Glutamatergic neuron (in vitro differentiated cells): ENCODE data around the gene ANKRD17. TPM values are rescaled to one million over a fixed set of nuclear protein-coding genes. Genes with fewer than 3 reads are reported as not detected.

Experiments used
- DNase-seq: peaks from one replicate; pipeline ENCODE4 v3.0.0; 2022
- H3K27ac Mint-ChIP-seq: one replicate; pipeline ENCODE4 v1.8.0; 2020; ENCODE audit warnings: mild to moderate bottlenecking, mixed read lengths, inconsistent platforms; ENCODE audit not compliant: unreplicated experiment
- H3K27me3 Mint-ChIP-seq: one replicate; pipeline ENCODE4 v1.8.0; 2020; ENCODE audit warnings: mild to moderate bottlenecking, moderate library complexity, mixed read lengths, inconsistent platforms; ENCODE audit not compliant: unreplicated experiment
- H3K36me3 Mint-ChIP-seq: one replicate; pipeline ENCODE4 v1.8.0; 2020; ENCODE audit warnings: mild to moderate bottlenecking, mixed read lengths, inconsistent platforms; ENCODE audit not compliant: unreplicated experiment
- H3K4me1 Mint-ChIP-seq: one replicate; pipeline ENCODE4 v1.8.0; 2020; ENCODE audit warnings: mild to moderate bottlenecking, low read depth, mixed read lengths, inconsistent platforms; ENCODE audit not compliant: unreplicated experiment
- H3K4me3 Mint-ChIP-seq: one replicate; pipeline ENCODE4 v1.8.0; 2020; ENCODE audit warnings: mild to moderate bottlenecking, mixed read lengths, inconsistent platforms; ENCODE audit not compliant: unreplicated experiment
- H3K9me3 Mint-ChIP-seq: one replicate; pipeline ENCODE4 v1.8.0; 2020; ENCODE audit warnings: mild to moderate bottlenecking, moderate library complexity, mixed read lengths, inconsistent platforms; ENCODE audit not compliant: unreplicated experiment
- total RNA-seq: library from RNA; stranded (reverse); fragmentation: NEBNext Ultra II Directional; extraction: Animal tissue kit (Norgen Biotek cat#: 25700); gene quantifications from one replicate; pipeline ENCODE4 v1.2.1, GENCODE V29; 2021; ENCODE audit not compliant: unreplicated experiment
- TF ChIP-seq, protein P1 (sequence below): fragments of 200-600 bp; sonication (generic); IDR thresholded peaks from one replicate; pipeline ENCODE4 v1.5.0; 2021; ENCODE audit not compliant: partially characterized antibody, unreplicated experiment

The ANKRD17 gene
- total RNA-seq, 1 donor from 2014 or later: 91.9 TPM

DNA sequence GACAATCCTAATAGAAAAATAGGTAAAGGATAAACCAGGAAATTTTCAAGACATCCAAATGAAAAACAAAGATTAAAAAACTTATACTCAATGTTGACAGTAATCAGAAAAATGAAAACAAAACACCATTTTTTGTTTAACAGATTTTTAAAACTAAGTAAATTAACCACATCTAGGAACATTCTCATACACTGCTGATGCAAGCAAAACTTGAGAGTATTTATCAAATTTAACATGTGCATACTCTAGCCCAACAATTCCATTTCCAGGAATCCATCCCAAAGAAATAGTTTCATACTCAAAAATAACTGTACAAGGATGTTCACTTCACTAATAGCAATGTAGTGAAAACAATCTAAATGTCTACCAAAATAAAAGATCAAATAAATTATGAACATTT, 11.5 kb downstream of the ANKRD17 start:
- TF ChIP-seq, protein P1, sequence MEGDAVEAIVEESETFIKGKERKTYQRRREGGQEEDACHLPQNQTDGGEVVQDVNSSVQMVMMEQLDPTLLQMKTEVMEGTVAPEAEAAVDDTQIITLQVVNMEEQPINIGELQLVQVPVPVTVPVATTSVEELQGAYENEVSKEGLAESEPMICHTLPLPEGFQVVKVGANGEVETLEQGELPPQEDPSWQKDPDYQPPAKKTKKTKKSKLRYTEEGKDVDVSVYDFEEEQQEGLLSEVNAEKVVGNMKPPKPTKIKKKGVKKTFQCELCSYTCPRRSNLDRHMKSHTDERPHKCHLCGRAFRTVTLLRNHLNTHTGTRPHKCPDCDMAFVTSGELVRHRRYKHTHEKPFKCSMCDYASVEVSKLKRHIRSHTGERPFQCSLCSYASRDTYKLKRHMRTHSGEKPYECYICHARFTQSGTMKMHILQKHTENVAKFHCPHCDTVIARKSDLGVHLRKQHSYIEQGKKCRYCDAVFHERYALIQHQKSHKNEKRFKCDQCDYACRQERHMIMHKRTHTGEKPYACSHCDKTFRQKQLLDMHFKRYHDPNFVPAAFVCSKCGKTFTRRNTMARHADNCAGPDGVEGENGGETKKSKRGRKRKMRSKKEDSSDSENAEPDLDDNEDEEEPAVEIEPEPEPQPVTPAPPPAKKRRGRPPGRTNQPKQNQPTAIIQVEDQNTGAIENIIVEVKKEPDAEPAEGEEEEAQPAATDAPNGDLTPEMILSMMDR: no peak
- no peak for DNase-seq
- H3K27ac Mint-ChIP-seq: no peak overlapping the region
- no peak overlapping the region for H3K4me3 Mint-ChIP-seq
- H3K4me1 Mint-ChIP-seq: peaks cover 8% of the 10 kb centered on the region
- H3K27me3 Mint-ChIP-seq: no peaks in the 10 kb centered on the region
- no peaks in the 10 kb centered on the region for H3K9me3 Mint-ChIP-seq
- H3K36me3 Mint-ChIP-seq: no peaks in the 10 kb centered on the region

DNA sequence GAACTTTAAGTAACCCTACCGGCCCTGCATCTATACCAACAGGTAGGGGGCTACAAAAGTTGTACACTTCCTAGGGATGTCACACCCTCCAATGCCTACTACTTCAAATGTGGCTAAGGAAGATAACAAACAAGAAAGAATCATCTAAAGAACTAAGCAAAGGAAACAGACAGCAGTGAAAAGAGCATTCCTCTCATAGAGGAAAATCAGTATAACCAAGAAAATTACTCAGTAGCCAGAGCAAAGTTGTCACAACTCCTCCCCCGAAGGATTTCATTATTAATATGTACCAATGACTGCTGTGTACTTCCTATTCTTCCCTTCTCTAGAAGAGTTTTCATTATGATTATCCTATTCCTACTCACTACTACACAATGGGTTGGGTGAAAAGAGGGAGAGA, 12.6 kb downstream of the ANKRD17 start:
- Mint-ChIP-seq H3K27me3 (no peaks in the 10 kb centered on the region), H3K27ac (no peak overlapping the region), H3K36me3 (no peaks in the 10 kb centered on the region), H3K4me3 (no peak overlapping the region), H3K4me1 (peaks cover 8% of the 10 kb centered on the region), H3K9me3 (no peaks in the 10 kb centered on the region)
- TF ChIP-seq, protein P1: no peak
- no peak for DNase-seq

DNA sequence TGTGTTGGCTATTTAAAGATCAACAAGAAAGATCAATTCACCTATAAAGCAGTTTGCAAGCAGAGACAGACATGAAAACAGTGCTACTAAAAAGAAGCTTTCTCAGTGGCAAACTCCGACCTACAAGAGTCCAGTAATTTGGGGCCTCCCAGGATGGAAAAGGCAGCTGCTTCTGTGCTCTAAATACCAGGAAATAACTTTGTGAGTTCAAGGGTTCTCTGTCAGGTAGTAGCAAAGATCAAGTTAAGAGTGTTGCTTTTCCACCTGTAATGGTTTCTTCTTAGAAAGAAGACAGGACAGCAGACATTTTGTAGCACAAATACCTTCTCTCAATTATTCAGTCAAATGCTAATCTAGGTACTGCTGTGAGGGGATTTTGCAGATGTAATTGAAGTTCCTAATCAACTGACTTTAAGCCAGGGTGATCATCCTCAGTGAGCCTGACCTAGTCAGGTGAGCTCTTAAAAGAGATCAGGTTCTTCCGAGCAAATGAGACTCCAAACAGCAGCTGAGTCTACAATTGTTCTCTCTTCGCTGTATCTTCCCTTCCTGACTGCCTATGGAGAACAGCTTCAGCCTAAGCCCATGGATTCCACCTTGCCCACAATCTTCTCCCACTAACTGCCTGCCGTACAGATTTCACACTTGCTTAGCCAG, 13.5 kb downstream of the ANKRD17 start:
- Mint-ChIP-seq H3K27ac (no peak overlapping the region), H3K36me3 (no peaks in the 10 kb centered on the region), H3K4me3 (no peak overlapping the region), H3K27me3 (no peaks in the 10 kb centered on the region), H3K4me1 (peaks cover 6% of the 10 kb centered on the region), H3K9me3 (no peaks in the 10 kb centered on the region)
- no peak for DNase-seq
- TF ChIP-seq, protein P1: no peak

DNA sequence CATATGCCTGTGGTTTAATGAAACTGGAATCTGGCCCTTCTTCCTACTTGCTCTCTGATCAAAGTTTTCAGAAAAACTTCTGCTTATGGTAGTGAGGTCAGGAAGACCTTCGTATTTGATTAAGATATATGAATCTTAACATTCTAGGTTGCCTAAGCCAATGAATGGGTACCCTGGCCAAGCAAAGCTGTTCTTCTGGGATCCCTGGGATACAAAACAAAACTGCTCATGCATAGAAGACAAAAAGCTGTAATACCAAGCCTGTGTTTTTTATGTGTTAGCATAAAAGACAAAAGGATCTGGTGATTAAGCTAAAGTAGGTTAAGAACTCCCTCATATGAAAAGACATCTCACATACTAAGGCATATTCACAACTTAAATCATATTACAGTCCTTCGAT, 21.6 kb downstream of the ANKRD17 start:
- H3K27me3 Mint-ChIP-seq: no peaks in the 10 kb centered on the region
- no peaks in the 10 kb centered on the region for H3K9me3 Mint-ChIP-seq
- TF ChIP-seq, protein P1: no peak
- H3K4me1 Mint-ChIP-seq: no peaks in the 10 kb centered on the region
- peak overlapping the region; percentile 4 for H3K27ac Mint-ChIP-seq
- DNase-seq: no peak
- no peaks in the 10 kb centered on the region for H3K36me3 Mint-ChIP-seq
- H3K4me3 Mint-ChIP-seq: no peak overlapping the region

DNA sequence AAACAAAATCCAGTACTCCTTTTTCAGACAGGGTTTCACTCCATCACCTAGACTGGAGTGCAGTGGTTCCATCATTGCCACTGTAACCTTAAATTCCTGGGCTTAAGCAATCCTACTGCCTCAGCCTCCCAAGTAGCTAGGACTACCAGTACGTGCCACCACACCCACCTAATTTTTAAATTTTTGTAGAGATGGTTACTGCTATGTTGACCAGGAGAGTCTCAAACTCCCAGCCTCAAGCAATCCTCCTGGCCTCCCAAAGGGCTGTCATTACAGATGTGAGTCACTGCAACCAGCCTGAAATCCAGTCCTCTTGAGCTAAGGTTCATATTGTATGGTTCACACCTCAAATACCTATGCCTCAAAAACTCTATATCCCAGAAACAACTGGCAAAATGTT, 22.4 kb downstream of the ANKRD17 start:
- DNase-seq: no peak
- Mint-ChIP-seq H3K27ac (no peak overlapping the region), H3K27me3 (no peaks in the 10 kb centered on the region), H3K4me3 (no peak overlapping the region), H3K9me3 (no peaks in the 10 kb centered on the region), H3K4me1 (no peaks in the 10 kb centered on the region), H3K36me3 (no peaks in the 10 kb centered on the region)
- TF ChIP-seq, protein P1: no peak
